GM23338 (cell line): ENCODE results near the gene TMUB1.

Experiments
- CREB1 ChIP-seq: fragments of 250-450 bp; sonication (Bioruptor Pico); IDR thresholded peaks from 2 replicates; pipeline ENCODE4 v1.5.0; 2020; ENCODE audit warnings: low read depth, mild to moderate bottlenecking, moderate library complexity
- CTCF ChIP-seq, 2 experiments: fragments of 200-600 bp in 1 of 2; sonication (generic) in 1 of 2; conservative IDR thresholded peaks; 2 replicates each; pipeline versions ENCODE4 v1.5.1 to v1.6.1; 2016 to 2017; ENCODE audit warnings: antibody characterized with exemption in 2 of 2, low read depth in 2 of 2, mild to moderate bottlenecking in 2 of 2, moderate library complexity in 1 of 2
- EZH2 ChIP-seq: fragments of 200-600 bp; sonication (generic); IDR thresholded peaks from one replicate; pipeline ENCODE4 v1.8.0; 2017; ENCODE audit warnings: antibody characterized with exemption, mild to moderate bottlenecking, low read depth; ENCODE audit not compliant: unreplicated experiment
- EZH2phosphoT487 ChIP-seq: fragments of 200-600 bp; sonication (generic); IDR thresholded peaks from one replicate; pipeline ENCODE4 v1.8.1; 2018; ENCODE audit warnings: antibody characterized with exemption; ENCODE audit not compliant: unreplicated experiment
- JUNB ChIP-seq: IDR thresholded peaks from one replicate; pipeline ENCODE4 v1.6.1; 2016; ENCODE audit warnings: antibody characterized with exemption; ENCODE audit not compliant: unreplicated experiment
- POLR2AphosphoS5 ChIP-seq: IDR thresholded peaks from 2 replicates; pipeline ENCODE4 v1.6.1; 2016; ENCODE audit warnings: antibody characterized with exemption, low read depth
- REST ChIP-seq: IDR thresholded peaks from one replicate; pipeline ENCODE4 v1.6.1; 2018; ENCODE audit warnings: antibody characterized with exemption; ENCODE audit not compliant: unreplicated experiment
- ZNF114 ChIP-seq: fragments of 250-450 bp; sonication (Bioruptor Pico); IDR thresholded peaks from 2 replicates; pipeline ENCODE4 v1.5.0; 2020; ENCODE audit warnings: mild to moderate bottlenecking, moderate library complexity

DNA sequence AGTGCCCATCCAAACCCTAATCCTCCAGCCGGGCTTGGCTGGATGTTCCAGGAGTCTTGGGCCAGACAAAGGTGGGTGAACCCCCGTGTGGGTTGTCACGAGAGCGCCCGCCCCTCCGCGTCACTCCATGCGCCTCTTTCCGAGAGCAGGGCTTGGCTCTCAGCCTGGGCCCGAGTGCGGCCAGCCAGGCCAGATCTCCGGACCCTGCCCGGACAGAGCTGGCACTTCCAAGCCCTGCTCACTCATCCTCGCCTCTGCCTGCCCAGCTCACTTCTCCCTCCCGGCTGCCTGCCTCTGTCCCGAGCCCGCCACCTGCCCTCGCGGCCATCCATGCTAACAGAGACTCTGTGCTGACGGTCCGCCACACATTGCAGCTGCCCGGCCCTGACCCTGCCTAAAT is 37.6 kb upstream of the TMUB1 start:
- no peak for TF ChIP-seq POLR2AphosphoS5
- TF ChIP-seq CTCF (conservative IDR thresholded peaks at IDR 0.05; ENCODE audit: low read depth in 2 of 2), result no peak
- no peak for TF ChIP-seq EZH2phosphoT487
- no peak for TF ChIP-seq EZH2
- no peak for TF ChIP-seq CREB1 (CRISPR knock-in tag)
- TF ChIP-seq REST, result no peak
- TF ChIP-seq JUNB, result no peak
- TF ChIP-seq ZNF114 (CRISPR knock-in tag), result no peak
